SU-DHL-6 (cell line): ENCODE results near the gene PHF13.

Source experiments
- CTCF ChIP-seq: fragments of 200-600 bp; sonication (generic); IDR thresholded peaks from one replicate; pipeline ENCODE4 v1.5.1; 2017; ENCODE audit warnings: antibody characterized with exemption, mild to moderate bottlenecking, low read length, moderate library complexity; ENCODE audit not compliant: insufficient read depth, poor library complexity, severe bottlenecking
- EZH2phosphoT487 ChIP-seq: fragments of 200-600 bp; sonication (generic), shearing (Covaris generic); conservative IDR thresholded peaks from 2 replicates; pipeline ENCODE4 v1.6.1; 2018; ENCODE audit warnings: mild to moderate bottlenecking, antibody characterized with exemption, low read length, moderate library complexity, mixed read lengths

GRCh38 chr1:6570987-6571386 lies 42.5 kb upstream of the PHF13 start:
- no peak for TF ChIP-seq CTCF
- no peak for TF ChIP-seq EZH2phosphoT487
